IMR-90 (cell line): Measurements from ENCODE around the gene USH2A.

ENCODE experiments used
- CEBPB ChIP-seq: IDR thresholded peaks from 2 replicates; pipeline ENCODE4 v1.6.1; 2012; ENCODE audit warnings: low read depth, low read length, improper control_type of control experiment
- FOS ChIP-seq: fragments of 150-350 bp; IDR thresholded peaks from 2 replicates; pipeline ENCODE4 v1.6.1; 2016; ENCODE audit warnings: low read depth, low read length
- MAFK ChIP-seq: IDR thresholded peaks from 2 replicates; pipeline ENCODE4 v1.6.1; 2012; ENCODE audit warnings: low read depth, low read length, improper control_type of control experiment
- MAZ ChIP-seq: IDR thresholded peaks from 2 replicates; pipeline ENCODE4 v1.6.1; 2012; ENCODE audit warnings: low read depth, mild to moderate bottlenecking, low read length, improper control_type of control experiment, moderate library complexity, borderline replicate concordance
- MXI1 ChIP-seq: IDR thresholded peaks from 2 replicates; pipeline ENCODE4 v1.6.1; 2012; ENCODE audit warnings: low read depth, mild to moderate bottlenecking, low read length, moderate library complexity, borderline replicate concordance
- NFE2L2 ChIP-seq: fragments of 150-350 bp; IDR thresholded peaks from 2 replicates; pipeline ENCODE4 v1.6.1; 2016; ENCODE audit warnings: low read depth, mild to moderate bottlenecking, low read length
- POLR2A ChIP-seq: IDR thresholded peaks from 2 replicates; pipeline ENCODE4 v1.6.1; 2012; ENCODE audit warnings: mild to moderate bottlenecking, low read depth, low read length
- RAD21 ChIP-seq: IDR thresholded peaks from 2 replicates; pipeline ENCODE4 v1.6.1; 2012; ENCODE audit warnings: low read length, improper control_type of control experiment
- RCOR1 ChIP-seq: IDR thresholded peaks from 2 replicates; pipeline ENCODE4 v1.6.1; 2012; ENCODE audit warnings: mild to moderate bottlenecking, low read length, improper control_type of control experiment; ENCODE audit not compliant: insufficient replicate concordance
- SMC3 ChIP-seq: fragments of 150-350 bp; IDR thresholded peaks from 2 replicates; pipeline ENCODE4 v1.6.1; 2016; ENCODE audit warnings: low read depth, mild to moderate bottlenecking, antibody characterized with exemption, low read length, moderate library complexity
- TF ChIP-seq, protein P1 (sequence below): conservative IDR thresholded peaks from 2 replicates; pipeline ENCODE4 v1.5.1; 2012; ENCODE audit warnings: mild to moderate bottlenecking, low read depth, low read length, improper control_type of control experiment
- TF ChIP-seq, protein P2 (sequence below): fragments of 150-350 bp; IDR thresholded peaks from 2 replicates; pipeline ENCODE4 v1.6.1; 2017; ENCODE audit warnings: mild to moderate bottlenecking, antibody characterized with exemption, low read length, low read depth

DNA sequence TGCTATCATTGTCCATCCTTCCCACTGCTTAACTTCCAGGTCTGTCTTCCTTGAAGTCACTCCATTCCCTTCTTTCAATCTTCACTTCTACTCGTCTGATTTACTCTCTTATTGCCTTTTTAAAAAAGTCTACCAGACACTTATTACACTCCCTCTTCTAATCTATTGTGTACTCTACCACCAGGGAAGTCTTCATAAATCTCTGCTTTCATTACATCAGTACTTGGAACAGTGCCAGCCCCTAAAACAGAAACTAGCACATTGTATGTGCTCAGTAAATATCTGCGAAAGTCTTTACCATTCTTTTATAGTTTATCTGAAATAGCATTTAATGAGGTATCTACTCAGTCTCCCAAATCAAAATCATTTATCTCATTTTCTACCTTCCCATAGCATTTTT, 236.4 kb downstream of the USH2A start:
- TF ChIP-seq, protein P1, sequence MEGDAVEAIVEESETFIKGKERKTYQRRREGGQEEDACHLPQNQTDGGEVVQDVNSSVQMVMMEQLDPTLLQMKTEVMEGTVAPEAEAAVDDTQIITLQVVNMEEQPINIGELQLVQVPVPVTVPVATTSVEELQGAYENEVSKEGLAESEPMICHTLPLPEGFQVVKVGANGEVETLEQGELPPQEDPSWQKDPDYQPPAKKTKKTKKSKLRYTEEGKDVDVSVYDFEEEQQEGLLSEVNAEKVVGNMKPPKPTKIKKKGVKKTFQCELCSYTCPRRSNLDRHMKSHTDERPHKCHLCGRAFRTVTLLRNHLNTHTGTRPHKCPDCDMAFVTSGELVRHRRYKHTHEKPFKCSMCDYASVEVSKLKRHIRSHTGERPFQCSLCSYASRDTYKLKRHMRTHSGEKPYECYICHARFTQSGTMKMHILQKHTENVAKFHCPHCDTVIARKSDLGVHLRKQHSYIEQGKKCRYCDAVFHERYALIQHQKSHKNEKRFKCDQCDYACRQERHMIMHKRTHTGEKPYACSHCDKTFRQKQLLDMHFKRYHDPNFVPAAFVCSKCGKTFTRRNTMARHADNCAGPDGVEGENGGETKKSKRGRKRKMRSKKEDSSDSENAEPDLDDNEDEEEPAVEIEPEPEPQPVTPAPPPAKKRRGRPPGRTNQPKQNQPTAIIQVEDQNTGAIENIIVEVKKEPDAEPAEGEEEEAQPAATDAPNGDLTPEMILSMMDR, result no peak
- TF ChIP-seq POLR2A, result no peak
- no peak for TF ChIP-seq MXI1
- TF ChIP-seq MAFK, result no peak
- no peak for TF ChIP-seq SMC3
- no peak for TF ChIP-seq MAZ
- no peak for TF ChIP-seq FOS
- TF ChIP-seq RAD21, result no peak
- TF ChIP-seq, protein P2, sequence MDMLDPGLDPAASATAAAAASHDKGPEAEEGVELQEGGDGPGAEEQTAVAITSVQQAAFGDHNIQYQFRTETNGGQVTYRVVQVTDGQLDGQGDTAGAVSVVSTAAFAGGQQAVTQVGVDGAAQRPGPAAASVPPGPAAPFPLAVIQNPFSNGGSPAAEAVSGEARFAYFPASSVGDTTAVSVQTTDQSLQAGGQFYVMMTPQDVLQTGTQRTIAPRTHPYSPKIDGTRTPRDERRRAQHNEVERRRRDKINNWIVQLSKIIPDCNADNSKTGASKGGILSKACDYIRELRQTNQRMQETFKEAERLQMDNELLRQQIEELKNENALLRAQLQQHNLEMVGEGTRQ, result no peak
- no peak for TF ChIP-seq CEBPB
- no peak for TF ChIP-seq NFE2L2
- TF ChIP-seq RCOR1, result no peak
